ENCODE data around the gene UNC13B. TPM values are rescaled to one million over a fixed set of nuclear protein-coding genes. Genes with fewer than 3 reads are reported as not detected.

UNC13B gene
- total and polyA plus RNA-seq, 2 of the 8 experiments (the other 6 are each of a cell fraction or from before 2014, with no cell fraction given): 23.1 to 51.7 TPM

- no peak overlapping the region for H2AK5ac ChIP-seq (ENCODE audit: low read depth, low read length)
- H3K4ac ChIP-seq (replicated peaks; ENCODE audit: insufficient read length, low read depth, low read length): no peak overlapping the region
- H3K79me1 ChIP-seq (ENCODE audit: low read depth, low read length): no peaks in the 10 kb centered on the region
- 94% methylated on average over 2 of the region's 2 CpGs; no CpG with 5 or more reads in 1 of the 2 experiments for WGBS, 2 experiments (ENCODE audit: extremely low coverage in 1 of 2, insufficient coverage in 1 of 2, insufficient read length in 1 of 2, insufficient replicate concordance in 2 of 2, low coverage in 1 of 2, low lambda C conversion rate in 2 of 2, missing lambda C conversion rate in 1 of 2)
- H2AFZ ChIP-seq (ENCODE audit: low read length): no peak overlapping the region
- no peak overlapping the region for H3K4me2 ChIP-seq (ENCODE audit: insufficient read depth in 1 of 2, low read depth in 2 of 2, low read length in 2 of 2)
- H2BK120ac ChIP-seq (replicated peaks; ENCODE audit: low read depth, low read length): no peak overlapping the region
- H3K4me3 ChIP-seq (ENCODE audit: extremely low read depth in 1 of 4, insufficient read depth in 2 of 4, low read depth in 3 of 4, low read length in 4 of 4): no peak overlapping the region
- no peak overlapping the region for H3K9ac ChIP-seq (replicated peaks in 1 of 4; ENCODE audit: extremely low read depth in 1 of 4, low read depth in 3 of 4, low read length in 3 of 4)
- ChIA-PET POLR2A (ENCODE audit: partially characterized antibody) (no interaction called here), CTCF (ENCODE audit: partially characterized antibody) (no interaction called here)
- H4K8ac ChIP-seq (ENCODE audit: extremely low read depth, insufficient read depth, low read length): no peak overlapping the region
- no peaks in the 10 kb centered on the region for H3K23me2 ChIP-seq (ENCODE audit: low read depth, low read length)
- no peaks in the 10 kb centered on the region for H3K4me1 ChIP-seq (replicated peaks in 1 of 4; ENCODE audit: control insufficient read depth in 3 of 4, insufficient read depth in 4 of 4, low read length in 3 of 4)
- H3K27ac ChIP-seq (ENCODE audit: low read depth, low read length): no peak overlapping the region
- no peak overlapping the region for H3K18ac ChIP-seq (ENCODE audit: extremely low read depth, low read length)
- H3K14ac ChIP-seq (ENCODE audit: insufficient read length): no peak overlapping the region
- H3K27me3 ChIP-seq (replicated peaks in 1 of 4; ENCODE audit: control insufficient read depth in 3 of 4, extremely low read depth in 1 of 4, insufficient read depth in 3 of 4, low read length in 3 of 4): no peaks in the 10 kb centered on the region
- TF ChIP-seq USF2 (IDR thresholded peaks at IDR 0.05; ENCODE audit: low read length): no peak
- FAIRE-seq (no peak), DNase-seq (ENCODE audit: low read depth in 1 of 2, low spot score in 2 of 2) (no peak)
- H3K9me3 ChIP-seq (ENCODE audit: insufficient read depth in 2 of 2, low read depth in 1 of 2, low read length in 1 of 2): peaks cover 25 to 46% of the 10 kb centered on the region in 2 experiments
- peaks cover 0 to 6% (median 2%) of the 10 kb centered on the region in 4 experiments; a peak in 3 of 8 replicates for H3K36me3 ChIP-seq (ENCODE audit: control insufficient read depth in 2 of 4, insufficient read depth in 4 of 4, low read length in 3 of 4)
- no peak overlapping the region for H2BK12ac ChIP-seq (ENCODE audit: low read depth, low read length)
- no peaks in the 10 kb centered on the region for H4K20me1 ChIP-seq (replicated peaks in 1 of 2; ENCODE audit: control insufficient read depth in 1 of 2, insufficient read depth in 2 of 2, low read length in 2 of 2)
- H3K56ac ChIP-seq (replicated peaks; ENCODE audit: insufficient read length, low read depth, low read length): no peak overlapping the region
- H4K5ac ChIP-seq (ENCODE audit: insufficient read length, low read depth, low read length): no peak overlapping the region
- no peak overlapping the region for H2BK5ac ChIP-seq (ENCODE audit: low read depth, low read length)
- H2BK15ac ChIP-seq (ENCODE audit: low read length): no peak overlapping the region
- H4K91ac ChIP-seq (replicated peaks; ENCODE audit: insufficient read length, low read length): no peak overlapping the region
- no peaks in the 10 kb centered on the region; a peak in 1 of 4 replicates for H3K79me2 ChIP-seq (ENCODE audit: control insufficient read depth in 1 of 2, insufficient read depth in 2 of 2, low read length in 2 of 2)
- no peak overlapping the region for H3K23ac ChIP-seq (ENCODE audit: insufficient read length)
- H2BK20ac ChIP-seq (ENCODE audit: low read length): no peak overlapping the region
These were observed 29.3 kb downstream of the UNC13B start for GRCh38 chr9:35191105-35191504.
